Measurements from ENCODE around the gene ADTRP.

ADTRP gene

GRCh38 chr6:11754625-11755271 lies 23.9 kb downstream of the ADTRP start:
- no peak for DNase-seq

DNA sequence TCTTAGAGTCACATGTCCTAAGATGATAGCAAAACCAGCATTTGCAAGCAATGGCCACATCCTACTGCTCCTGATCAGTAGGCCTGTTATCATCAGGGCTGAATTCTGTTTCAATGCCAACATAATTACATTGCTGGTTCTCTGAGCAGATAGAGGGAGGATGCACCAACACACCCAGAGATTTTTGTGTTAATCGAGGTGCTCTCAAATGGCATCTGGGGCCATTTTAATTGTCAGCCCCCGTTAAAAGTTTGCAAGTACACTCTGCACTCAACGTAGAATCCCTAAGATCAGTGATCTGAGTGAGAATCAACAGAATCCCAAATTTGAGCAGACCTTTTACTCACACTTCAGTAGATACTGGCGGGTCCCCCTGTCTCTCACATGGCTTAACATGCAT lies 24.8 kb downstream of the ADTRP start:
- no peak for DNase-seq

DNA sequence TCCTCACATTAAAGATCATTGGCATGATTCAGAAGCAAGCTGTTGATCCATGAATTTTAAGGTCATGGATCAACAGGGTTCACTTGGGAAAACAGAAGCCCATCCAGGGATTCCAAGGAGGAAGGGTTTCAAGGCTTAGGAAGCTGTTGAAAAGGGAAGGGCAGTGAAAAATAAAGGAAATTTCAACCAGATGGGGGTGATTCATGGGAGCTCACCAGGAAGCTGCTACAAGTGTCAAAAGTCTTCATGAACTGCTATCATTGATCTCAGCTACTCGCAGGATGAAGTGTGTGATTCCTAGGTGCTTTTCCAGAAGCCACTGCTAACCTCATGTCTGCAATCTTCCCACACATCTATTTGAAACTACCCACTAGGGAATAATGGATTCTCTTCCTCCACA lies 26.2 kb downstream of the ADTRP start:
- DNase-seq: no peak

GRCh38 chr6:11750682-11751081 lies 27.9 kb downstream of the ADTRP start:
- no peak for DNase-seq

DNA sequence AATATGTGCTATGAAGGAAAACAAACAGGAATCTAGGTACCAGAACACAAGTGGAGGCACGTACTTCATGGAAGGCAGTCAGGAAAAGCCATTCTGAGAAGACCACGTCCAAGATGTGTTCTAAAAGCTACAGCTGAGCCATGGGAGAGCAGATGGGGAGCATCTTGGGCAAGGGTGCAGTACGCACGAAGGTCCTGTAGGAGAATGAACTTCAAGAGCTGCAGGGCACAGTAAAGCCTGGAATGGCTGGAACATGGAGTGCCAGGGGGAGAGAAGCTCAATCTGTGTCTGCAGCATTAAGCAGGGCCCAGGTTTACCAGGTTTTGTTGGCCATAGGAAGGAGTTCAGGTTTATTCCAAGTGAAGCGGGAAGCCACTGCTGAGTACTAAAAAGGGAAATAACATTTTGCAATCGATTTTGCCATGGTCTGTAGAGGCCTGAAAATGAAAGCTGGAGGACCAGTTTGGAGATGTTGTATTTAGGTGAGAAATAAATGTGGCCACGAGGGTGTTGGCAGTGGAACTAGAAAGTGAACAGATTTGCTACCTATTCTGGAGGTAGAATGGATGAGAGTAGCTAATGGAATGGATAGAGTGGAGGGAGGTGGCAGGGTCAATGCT lies 29.9 kb downstream of the ADTRP start:
- no peak for DNase-seq

GRCh38 chr6:11747021-11747420 lies 31.6 kb downstream of the ADTRP start:
- DNase-seq: no peak

- DNase-seq: no peak
These were observed 33.9 kb downstream of the ADTRP start for GRCh38 chr6:11744753-11745152.

DNA sequence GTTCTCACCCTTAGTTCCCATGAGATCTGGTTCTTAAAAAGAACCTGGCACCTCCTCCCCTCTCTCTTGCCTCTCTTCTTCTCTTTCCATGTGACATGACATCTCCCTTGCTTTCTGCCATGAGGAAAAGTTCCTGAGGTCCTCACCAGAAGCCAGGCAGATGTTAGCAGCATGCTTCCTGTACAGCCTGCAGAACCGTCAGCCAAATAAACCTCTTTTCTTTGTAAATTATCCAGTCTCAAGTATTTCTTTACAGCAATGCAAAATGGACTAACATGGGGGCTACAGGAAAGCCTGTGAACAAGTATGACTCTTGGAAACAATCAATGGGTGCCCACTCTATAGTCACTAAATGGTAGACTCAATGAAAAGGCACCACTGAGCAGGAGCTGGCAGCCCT lies 34.5 kb downstream of the ADTRP start:
- DNase-seq: no peak

GRCh38 chr6:11740875-11741274 lies 37.7 kb downstream of the ADTRP start:
- DNase-seq: no peak

DNA sequence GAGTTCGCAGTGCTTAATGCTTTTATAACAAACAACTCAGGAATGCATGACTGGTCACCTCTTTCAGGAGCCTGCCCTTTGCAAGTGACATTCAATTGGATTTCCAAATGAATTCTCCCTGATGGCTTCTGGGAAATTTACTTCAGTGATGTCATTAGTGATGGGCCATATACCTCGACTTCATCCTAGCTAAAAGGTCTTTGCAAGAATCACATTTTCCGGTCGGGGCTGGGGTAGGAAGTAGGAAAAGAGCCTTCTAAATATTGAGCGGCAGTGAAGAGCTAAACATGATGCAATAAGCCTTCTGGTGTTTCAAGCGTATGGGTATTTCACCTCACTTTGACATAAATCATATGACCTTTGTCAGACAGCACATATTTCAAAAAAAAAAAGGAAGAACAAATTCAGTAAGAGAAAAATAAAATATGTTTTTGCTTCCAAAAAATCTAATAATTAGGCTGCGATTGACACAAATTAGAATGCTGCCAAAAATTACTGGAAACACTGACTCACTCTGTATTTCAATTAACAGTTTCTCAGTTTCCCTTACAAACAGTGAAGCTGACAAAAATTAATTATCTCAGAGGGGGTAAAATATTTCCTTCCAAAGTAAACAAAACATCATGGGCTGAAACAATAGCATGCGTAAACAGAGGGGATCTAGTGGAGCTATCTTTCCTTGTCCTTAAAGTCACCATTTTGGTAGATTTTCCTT lies 39.8 kb downstream of the ADTRP start:
- no peak for DNase-seq

GRCh38 chr6:11738234-11738633 lies 40.4 kb downstream of the ADTRP start:
- DNase-seq: no peak

DNA sequence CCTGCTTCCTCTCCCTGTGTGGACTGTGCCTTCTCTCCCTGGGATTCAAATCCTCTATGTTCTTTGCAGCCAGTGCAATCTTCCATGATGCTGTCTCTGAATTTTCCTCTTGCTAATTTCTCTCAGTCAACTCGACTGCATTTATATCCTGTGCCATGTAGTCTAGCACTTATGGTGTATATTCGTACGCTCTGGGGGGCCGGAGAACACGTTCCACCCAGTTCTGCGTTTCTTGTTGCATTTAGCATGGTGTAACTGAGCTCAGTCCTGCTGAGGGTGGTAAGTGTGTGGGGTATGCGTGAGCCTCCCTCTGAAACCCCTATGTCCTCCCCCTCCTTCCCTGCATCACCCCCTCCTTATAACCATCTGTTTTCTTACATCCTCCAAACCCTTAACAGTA lies 42.0 kb downstream of the ADTRP start:
- no peak for DNase-seq

- DNase-seq: no peak
These were observed 43.6 kb downstream of the ADTRP start for GRCh38 chr6:11734861-11735613.

DNA sequence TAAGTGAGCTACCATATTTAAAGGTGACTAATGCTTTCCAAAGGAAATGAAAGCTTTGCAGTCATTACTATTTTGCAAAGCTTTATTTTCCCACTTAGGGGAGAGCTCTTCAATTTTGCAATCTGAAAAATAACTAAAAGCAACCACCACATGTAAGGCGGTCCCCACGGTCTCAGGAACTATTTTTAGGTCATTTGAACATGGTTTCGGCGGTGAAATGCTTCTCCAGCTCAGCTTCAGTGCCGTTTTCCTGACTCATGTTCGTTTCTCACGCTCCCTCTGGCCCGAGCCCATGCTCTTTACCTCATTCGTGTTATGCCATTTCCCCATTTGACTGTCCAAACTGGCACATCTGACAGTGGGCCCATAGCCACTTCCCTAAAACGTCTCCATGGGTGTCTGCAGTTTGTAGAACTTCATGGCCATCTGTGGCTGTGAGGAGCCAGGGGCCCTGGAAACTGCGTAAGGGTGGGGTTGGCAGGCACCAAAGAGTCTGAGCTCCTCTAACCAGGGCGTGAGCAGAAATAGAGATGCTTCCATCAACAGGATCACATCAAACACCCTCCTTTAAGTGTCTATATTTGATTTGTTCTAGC lies 46.5 kb downstream of the ADTRP start:
- DNase-seq: peak; percentile 97

- no peak for DNase-seq
These were observed 47.2 kb downstream of the ADTRP start for GRCh38 chr6:11731423-11731822.

DNA sequence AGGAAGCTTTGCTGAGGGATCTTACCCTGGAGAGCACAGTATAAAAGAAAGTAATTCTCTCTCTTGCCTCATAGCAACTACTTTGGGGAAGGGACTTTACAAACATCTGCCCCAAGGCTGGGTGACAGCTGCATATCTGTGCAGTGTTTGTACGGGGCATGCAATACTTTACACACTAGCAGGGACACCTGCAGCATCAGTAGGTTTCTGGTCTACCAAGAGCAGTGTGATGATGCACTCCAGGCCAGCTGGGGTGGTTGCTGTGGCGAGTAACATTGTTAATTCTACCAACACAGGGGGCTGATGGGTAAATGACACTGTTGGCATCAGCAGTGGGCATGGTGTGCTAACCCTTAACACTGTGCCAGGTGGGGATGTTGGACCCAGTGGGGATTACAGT lies 48.0 kb downstream of the ADTRP start:
- no peak for DNase-seq

DNA sequence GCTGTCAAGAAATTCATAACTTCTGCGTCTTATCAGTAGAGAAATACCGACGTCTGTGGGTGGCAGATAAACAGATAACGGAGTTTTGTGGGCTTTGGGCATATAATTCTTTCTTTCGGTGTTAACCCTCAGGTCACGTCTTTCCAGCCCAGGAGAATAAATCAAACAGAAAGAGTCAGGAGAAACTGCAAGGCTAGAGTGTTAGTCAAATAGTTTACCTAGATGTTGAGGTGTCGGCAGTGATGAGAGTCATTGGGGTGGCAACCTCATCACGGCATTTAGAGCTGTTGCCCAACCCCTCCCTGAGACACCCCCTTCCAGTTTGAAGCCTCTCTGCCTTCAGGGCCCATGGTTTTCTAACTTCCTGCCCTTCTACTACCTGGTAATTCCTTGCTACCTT lies 49.5 kb downstream of the ADTRP start:
- DNase-seq: no peak

- peak; percentile 14 for DNase-seq
These were observed 50.3 kb downstream of the ADTRP start for GRCh38 chr6:11727998-11728961.

- DNase-seq: no peak
These were observed 51.1 kb downstream of the ADTRP start for GRCh38 chr6:11727346-11727997.

- no peak for DNase-seq
These were observed 54.3 kb downstream of the ADTRP start for GRCh38 chr6:11724286-11724685.

Measured in SIG-M5 (cell line).